Dendritic cell treated with granulocyte-macrophage colony-stimulating factor and Interleukin-4, amounts not matched to agents 40 ng/mL and 50 ng/mL, for 4 days (primary cell): ENCODE results near the gene SUSD3.

Experiments used
- H3K27ac Mint-ChIP-seq: one replicate; pipeline ENCODE4 v1.8.0; 2022; ENCODE audit warnings: mild to moderate bottlenecking, mixed read lengths
- H3K27me3 Mint-ChIP-seq: one replicate; pipeline ENCODE4 v1.8.0; 2022; ENCODE audit warnings: mild to moderate bottlenecking, mixed read lengths
- H3K36me3 Mint-ChIP-seq: one replicate; pipeline ENCODE4 v1.8.0; 2022; ENCODE audit warnings: low read depth, mixed read lengths
- H3K4me1 Mint-ChIP-seq: one replicate; pipeline ENCODE4 v1.8.0; 2022; ENCODE audit warnings: low read depth, mixed read lengths
- H3K4me3 Mint-ChIP-seq: one replicate; pipeline ENCODE4 v1.8.0; 2022; ENCODE audit warnings: mild to moderate bottlenecking, moderate library complexity, mixed read lengths
- H3K9me3 Mint-ChIP-seq: one replicate; pipeline ENCODE4 v1.8.0; 2022; ENCODE audit warnings: mixed read lengths
- intact Hi-C: fragments of 100-400 bp; cut with micrococcal nuclease; formaldehyde crosslinking; loops from one replicate; pipeline ENCODE4 v1.15.0; 2022

SUSD3 gene

GRCh38 chr9:93022721-93023520, 35.6 kb upstream of the SUSD3 start:
- H3K27me3 Mint-ChIP-seq, result no peaks in the 10 kb centered on the region
- intact Hi-C loops, result no loop called here
- H3K9me3 Mint-ChIP-seq, result no peaks in the 10 kb centered on the region
- no peak overlapping the region for H3K4me3 Mint-ChIP-seq
- H3K36me3 Mint-ChIP-seq, result peaks cover 100% of the 10 kb centered on the region
- H3K4me1 Mint-ChIP-seq, result peaks cover 43% of the 10 kb centered on the region
- H3K27ac Mint-ChIP-seq, result no peak overlapping the region

GRCh38 chr9:93023521-93023815, 35.0 kb upstream of the SUSD3 start:
- peaks cover 49% of the 10 kb centered on the region for H3K4me1 Mint-ChIP-seq
- intact Hi-C loops, result no loop called here
- H3K9me3 Mint-ChIP-seq, result no peaks in the 10 kb centered on the region
- no peak overlapping the region for H3K27ac Mint-ChIP-seq
- no peak overlapping the region for H3K4me3 Mint-ChIP-seq
- no peaks in the 10 kb centered on the region for H3K27me3 Mint-ChIP-seq
- peaks cover 100% of the 10 kb centered on the region for H3K36me3 Mint-ChIP-seq

GRCh38 chr9:93024646-93024910, 33.9 kb upstream of the SUSD3 start:
- H3K9me3 Mint-ChIP-seq, result no peaks in the 10 kb centered on the region
- H3K4me1 Mint-ChIP-seq, result peaks cover 57% of the 10 kb centered on the region
- intact Hi-C loops, result no loop called here
- no peaks in the 10 kb centered on the region for H3K27me3 Mint-ChIP-seq
- H3K27ac Mint-ChIP-seq, result peak overlapping the region; percentile 47
- H3K36me3 Mint-ChIP-seq, result peaks cover 98% of the 10 kb centered on the region
- H3K4me3 Mint-ChIP-seq, result no peak overlapping the region

GRCh38 chr9:93024986-93025630, 33.4 kb upstream of the SUSD3 start:
- H3K4me1 Mint-ChIP-seq, result peaks cover 60% of the 10 kb centered on the region
- H3K4me3 Mint-ChIP-seq, result no peak overlapping the region
- no peaks in the 10 kb centered on the region for H3K27me3 Mint-ChIP-seq
- no peak overlapping the region for H3K27ac Mint-ChIP-seq
- H3K36me3 Mint-ChIP-seq, result peaks cover 98% of the 10 kb centered on the region
- no peaks in the 10 kb centered on the region for H3K9me3 Mint-ChIP-seq
- intact Hi-C loops, result no loop called here

GRCh38 chr9:93025736-93026135, 32.8 kb upstream of the SUSD3 start:
- H3K36me3 Mint-ChIP-seq, result peaks cover 98% of the 10 kb centered on the region
- peaks cover 63% of the 10 kb centered on the region for H3K4me1 Mint-ChIP-seq

GRCh38 chr9:93026640-93027039, 31.9 kb upstream of the SUSD3 start:
- H3K4me3 Mint-ChIP-seq, result no peak overlapping the region
- intact Hi-C loops, result no loop called here
- peaks cover 98% of the 10 kb centered on the region for H3K36me3 Mint-ChIP-seq
- no peaks in the 10 kb centered on the region for H3K27me3 Mint-ChIP-seq
- peaks cover 72% of the 10 kb centered on the region for H3K4me1 Mint-ChIP-seq
- H3K9me3 Mint-ChIP-seq, result no peaks in the 10 kb centered on the region
- peak overlapping the region; percentile 76 for H3K27ac Mint-ChIP-seq

More at GRCh38 chr9:93025736-93026135, 32.8 kb upstream of the SUSD3 start:
- no peaks in the 10 kb centered on the region for H3K9me3 Mint-ChIP-seq
- H3K27me3 Mint-ChIP-seq, result no peaks in the 10 kb centered on the region
- intact Hi-C loops, result no loop called here
- H3K4me3 Mint-ChIP-seq, result no peak overlapping the region
- no peak overlapping the region for H3K27ac Mint-ChIP-seq

- Mint-ChIP-seq H3K27me3 (no peaks in the 10 kb centered on the region), H3K4me3 (no peak overlapping the region), H3K27ac (peak overlapping the region; percentile 76), H3K9me3 (no peaks in the 10 kb centered on the region), H3K4me1 (peaks cover 83% of the 10 kb centered on the region), H3K36me3 (peaks cover 97% of the 10 kb centered on the region)
- intact Hi-C loops, result no loop called here
Measured at GRCh38 chr9:93027750-93028149, 30.8 kb upstream of the SUSD3 start.

GRCh38 chr9:93028448-93029006, 30.0 kb upstream of the SUSD3 start:
- Mint-ChIP-seq H3K9me3 (no peaks in the 10 kb centered on the region), H3K4me3 (no peak overlapping the region), H3K27ac (peak overlapping the region; percentile 76), H3K27me3 (no peaks in the 10 kb centered on the region), H3K36me3 (peaks cover 97% of the 10 kb centered on the region), H3K4me1 (peaks cover 84% of the 10 kb centered on the region)
- intact Hi-C loops, result no loop called here

- peak overlapping the region; percentile 55 for H3K27ac Mint-ChIP-seq
- H3K4me1 Mint-ChIP-seq, result peaks cover 79% of the 10 kb centered on the region
- H3K36me3 Mint-ChIP-seq, result peaks cover 97% of the 10 kb centered on the region
- H3K4me3 Mint-ChIP-seq, result no peak overlapping the region
- intact Hi-C loops, result loop anchor here (10.0 kb wide), 2 partner anchors 64 to 66 kb away; partner anchors contain the start of gene CARD19
- H3K9me3 Mint-ChIP-seq, result no peaks in the 10 kb centered on the region
- no peaks in the 10 kb centered on the region for H3K27me3 Mint-ChIP-seq
Measured at GRCh38 chr9:93030642-93031628, 27.6 kb upstream of the SUSD3 start.

GRCh38 chr9:93031629-93032430, 26.7 kb upstream of the SUSD3 start:
- intact Hi-C loops, result loop anchor here (10.0 kb wide), 2 partner anchors 63 to 67 kb away; partner anchors contain the start of gene CARD19
- Mint-ChIP-seq H3K4me3 (peak overlapping the region; percentile 7), H3K36me3 (peaks cover 97% of the 10 kb centered on the region), H3K27me3 (no peaks in the 10 kb centered on the region), H3K27ac (peak overlapping the region; percentile 55), H3K9me3 (no peaks in the 10 kb centered on the region), H3K4me1 (peaks cover 83% of the 10 kb centered on the region)

- peaks cover 96% of the 10 kb centered on the region for H3K36me3 Mint-ChIP-seq
- no peaks in the 10 kb centered on the region for H3K27me3 Mint-ChIP-seq
- H3K4me3 Mint-ChIP-seq, result peak overlapping the region; percentile 7
- H3K9me3 Mint-ChIP-seq, result no peaks in the 10 kb centered on the region
- peaks cover 83% of the 10 kb centered on the region for H3K4me1 Mint-ChIP-seq
- peak overlapping the region; percentile 35 for H3K27ac Mint-ChIP-seq
- intact Hi-C loops, result loop anchor here (10.0 kb wide), 2 partner anchors 62 to 68 kb away; partner anchors contain the start of gene CARD19
Measured at GRCh38 chr9:93032545-93032944, 26.0 kb upstream of the SUSD3 start.

- no peaks in the 10 kb centered on the region for H3K27me3 Mint-ChIP-seq
- peaks cover 83% of the 10 kb centered on the region for H3K4me1 Mint-ChIP-seq
- H3K36me3 Mint-ChIP-seq, result peaks cover 86% of the 10 kb centered on the region
- peak overlapping the region; percentile 35 for H3K27ac Mint-ChIP-seq
- H3K4me3 Mint-ChIP-seq, result peak overlapping the region; percentile 46
- H3K9me3 Mint-ChIP-seq, result no peaks in the 10 kb centered on the region
- intact Hi-C loops, result loop anchor here (10.0 kb wide), 2 partner anchors 61 to 69 kb away; partner anchors contain the start of gene CARD19
Measured at GRCh38 chr9:93033531-93033930, 25.0 kb upstream of the SUSD3 start.

- intact Hi-C loops, result loop anchor here (10.0 kb wide), 2 partner anchors 60 to 70 kb away; partner anchors contain the start of gene CARD19
- H3K27ac Mint-ChIP-seq, result no peak overlapping the region
- H3K4me3 Mint-ChIP-seq, result no peak overlapping the region
- peaks cover 77% of the 10 kb centered on the region for H3K36me3 Mint-ChIP-seq
- peaks cover 90% of the 10 kb centered on the region for H3K4me1 Mint-ChIP-seq
- H3K9me3 Mint-ChIP-seq, result no peaks in the 10 kb centered on the region
- peaks cover 3% of the 10 kb centered on the region for H3K27me3 Mint-ChIP-seq
Measured at GRCh38 chr9:93035106-93035660, 23.3 kb upstream of the SUSD3 start.
